DOHH2 (cell line): ENCODE measurements around the gene PLEKHA1.

Source experiments
- H3F3A ChIP-seq: fragments of 200-600 bp; sonication (generic), shearing (Covaris generic); 2 replicates; pipeline ENCODE4 v1.6.0; 2016; ENCODE audit warnings: antibody characterized with exemption, mild to moderate bottlenecking; ENCODE audit not compliant: control insufficient read depth, insufficient read depth
- H3K27ac ChIP-seq: fragments of 200-600 bp; sonication (generic); 2 replicates; pipeline ENCODE4 v1.5.1; 2014; ENCODE audit warnings: low read depth, mild to moderate bottlenecking, low read length, moderate library complexity
- H3K27me3 ChIP-seq: fragments of 200-600 bp; sonication (generic); 2 replicates; pipeline ENCODE4 v1.6.1; 2014; ENCODE audit warnings: mild to moderate bottlenecking, low read length, mixed read lengths; ENCODE audit not compliant: control insufficient read depth
- H3K36me3 ChIP-seq: fragments of 200-600 bp; sonication (generic); 2 replicates; pipeline ENCODE4 v1.6.1; 2014; ENCODE audit warnings: mild to moderate bottlenecking, low read length, moderate library complexity, mixed read lengths; ENCODE audit not compliant: control insufficient read depth
- H3K4me1 ChIP-seq: fragments of 200-600 bp; sonication (generic); 2 replicates; pipeline ENCODE4 v1.6.1; 2014; ENCODE audit warnings: mild to moderate bottlenecking, low read length, mixed read lengths; ENCODE audit not compliant: control insufficient read depth
- H3K4me2 ChIP-seq: fragments of 200-600 bp; sonication (generic); 2 replicates; pipeline ENCODE4 v1.6.0; 2014; ENCODE audit warnings: mild to moderate bottlenecking, low read length, moderate library complexity
- H3K4me3 ChIP-seq: fragments of 200-600 bp; sonication (generic); 2 replicates; pipeline ENCODE4 v1.5.1; 2014; ENCODE audit warnings: mild to moderate bottlenecking, low read length, mixed read lengths
- H3K79me2 ChIP-seq: fragments of 200-600 bp; sonication (generic); 2 replicates; pipeline ENCODE4 v1.6.1; 2014; ENCODE audit warnings: mild to moderate bottlenecking, low read length, mixed read lengths; ENCODE audit not compliant: control insufficient read depth
- H3K9me2 ChIP-seq: fragments of 200-600 bp; sonication (generic); replicated peaks from 2 replicates; pipeline ENCODE4 v1.6.1; 2014; ENCODE audit warnings: mild to moderate bottlenecking, low read length, mixed read lengths; ENCODE audit not compliant: control insufficient read depth
- H3K9me3 ChIP-seq: fragments of 200-600 bp; sonication (generic); 2 replicates; pipeline ENCODE4 v1.6.1; 2014; ENCODE audit warnings: antibody characterized with exemption, low read length, mixed read lengths; ENCODE audit not compliant: control insufficient read depth, insufficient read depth
- H4K20me1 ChIP-seq: fragments of 200-600 bp; sonication (generic); 2 replicates; pipeline ENCODE4 v1.6.0; 2014; ENCODE audit warnings: low read depth, mild to moderate bottlenecking, antibody characterized with exemption, low read length, moderate library complexity; ENCODE audit not compliant: control insufficient read depth, insufficient read depth
- EZH2phosphoT487 ChIP-seq: fragments of 200-600 bp; sonication (generic); IDR thresholded peaks from 2 replicates; pipeline ENCODE4 v1.6.1; 2017; ENCODE audit warnings: borderline replicate concordance, mild to moderate bottlenecking, antibody characterized with exemption, low read length, moderate library complexity, mixed read lengths
- TF ChIP-seq, protein P1 (sequence below): fragments of 200-600 bp; sonication (generic); IDR thresholded peaks from one replicate; pipeline ENCODE4 v1.5.1; 2014; ENCODE audit warnings: antibody characterized with exemption, mild to moderate bottlenecking, low read depth, low read length; ENCODE audit not compliant: poor library complexity, severe bottlenecking

The PLEKHA1 gene

DNA sequence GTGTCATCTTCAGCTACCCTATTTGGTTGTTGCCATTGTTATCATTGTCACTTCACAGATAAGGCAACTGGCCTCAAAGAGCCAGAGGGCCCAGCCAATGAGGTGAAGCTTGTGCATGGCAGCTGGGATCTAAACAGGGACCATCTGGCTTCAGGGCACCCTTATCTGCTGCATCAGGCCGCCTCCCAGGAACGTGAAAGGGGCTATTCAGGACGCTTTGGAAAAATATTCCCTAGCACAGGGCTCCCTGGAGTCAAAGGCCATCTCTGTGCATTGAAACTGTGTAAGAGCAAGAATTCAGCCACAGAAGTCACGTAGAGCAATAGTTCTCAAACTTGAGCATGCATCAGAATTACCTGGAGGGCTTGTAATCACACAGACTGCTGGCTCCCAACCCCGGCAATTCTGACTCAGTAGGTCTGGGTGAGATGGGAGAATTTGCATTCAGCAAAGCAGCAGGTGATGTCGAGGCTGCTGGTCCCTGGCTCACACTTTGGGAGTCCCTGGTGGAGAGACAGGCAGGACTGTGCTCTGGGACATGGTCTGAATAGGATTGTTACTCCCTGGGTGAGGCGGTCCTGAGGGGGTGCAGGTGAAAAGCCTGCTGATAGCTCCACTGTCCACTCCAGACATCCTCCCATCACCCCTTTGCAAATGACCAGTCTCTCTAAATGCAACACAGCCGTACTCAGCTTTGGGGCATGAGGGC lies 21.5 kb upstream of the PLEKHA1 start:
- peaks cover 22% of the 10 kb centered on the region for H3K4me1 ChIP-seq
- H4K20me1 ChIP-seq = no peaks in the 10 kb centered on the region
- H3K9me3 ChIP-seq = no peaks in the 10 kb centered on the region
- no peak overlapping the region for H3K4me3 ChIP-seq
- peaks cover 6% of the 10 kb centered on the region; the same call in 1 of the 2 replicates for H3K27me3 ChIP-seq
- no peaks in the 10 kb centered on the region for H3K79me2 ChIP-seq
- no peak overlapping the region for H3K4me2 ChIP-seq
- no peak overlapping the region for H3K27ac ChIP-seq
- H3K36me3 ChIP-seq = no peaks in the 10 kb centered on the region
- no peaks in the 10 kb centered on the region; the same call in 1 of the 2 replicates for H3F3A ChIP-seq
- H3K9me2 ChIP-seq = no peaks in the 10 kb centered on the region
- TF ChIP-seq, protein P1, sequence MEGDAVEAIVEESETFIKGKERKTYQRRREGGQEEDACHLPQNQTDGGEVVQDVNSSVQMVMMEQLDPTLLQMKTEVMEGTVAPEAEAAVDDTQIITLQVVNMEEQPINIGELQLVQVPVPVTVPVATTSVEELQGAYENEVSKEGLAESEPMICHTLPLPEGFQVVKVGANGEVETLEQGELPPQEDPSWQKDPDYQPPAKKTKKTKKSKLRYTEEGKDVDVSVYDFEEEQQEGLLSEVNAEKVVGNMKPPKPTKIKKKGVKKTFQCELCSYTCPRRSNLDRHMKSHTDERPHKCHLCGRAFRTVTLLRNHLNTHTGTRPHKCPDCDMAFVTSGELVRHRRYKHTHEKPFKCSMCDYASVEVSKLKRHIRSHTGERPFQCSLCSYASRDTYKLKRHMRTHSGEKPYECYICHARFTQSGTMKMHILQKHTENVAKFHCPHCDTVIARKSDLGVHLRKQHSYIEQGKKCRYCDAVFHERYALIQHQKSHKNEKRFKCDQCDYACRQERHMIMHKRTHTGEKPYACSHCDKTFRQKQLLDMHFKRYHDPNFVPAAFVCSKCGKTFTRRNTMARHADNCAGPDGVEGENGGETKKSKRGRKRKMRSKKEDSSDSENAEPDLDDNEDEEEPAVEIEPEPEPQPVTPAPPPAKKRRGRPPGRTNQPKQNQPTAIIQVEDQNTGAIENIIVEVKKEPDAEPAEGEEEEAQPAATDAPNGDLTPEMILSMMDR = no peak
- TF ChIP-seq EZH2phosphoT487 = no peak

DNA sequence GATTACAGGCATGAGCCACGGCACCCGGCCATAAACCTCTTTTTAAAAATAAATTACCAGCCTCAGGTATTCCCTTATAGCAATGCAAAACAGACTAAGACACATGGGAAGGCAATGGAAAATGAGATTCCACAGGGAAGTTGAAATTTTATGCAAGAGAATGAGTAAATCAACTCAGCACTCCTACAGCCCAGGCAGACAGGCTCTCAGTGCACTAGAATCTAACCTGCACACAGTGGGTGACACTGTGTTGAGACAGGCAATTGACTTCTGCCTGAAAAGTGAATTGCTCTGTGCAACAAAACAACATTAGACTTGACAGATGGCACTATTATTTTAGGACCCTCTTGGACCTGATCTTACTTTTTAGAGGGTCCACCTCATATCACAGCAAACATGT lies 20.1 kb upstream of the PLEKHA1 start:
- Histone ChIP-seq H3K27me3 (peaks cover 12% of the 10 kb centered on the region; the same call in 1 of the 2 replicates), H3K79me2 (no peaks in the 10 kb centered on the region), H3K4me1 (peaks cover 8% of the 10 kb centered on the region), H3K36me3 (no peaks in the 10 kb centered on the region), H3K9me2 (no peaks in the 10 kb centered on the region), H3F3A (no peaks in the 10 kb centered on the region), H3K4me3 (no peak overlapping the region), H3K4me2 (no peak overlapping the region), H4K20me1 (no peaks in the 10 kb centered on the region), H3K9me3 (no peaks in the 10 kb centered on the region), H3K27ac (no peak overlapping the region)
- TF ChIP-seq, protein P1 = no peak
- no peak for TF ChIP-seq EZH2phosphoT487

- H3F3A ChIP-seq = no peaks in the 10 kb centered on the region
- no peak overlapping the region for H3K4me2 ChIP-seq
- no peaks in the 10 kb centered on the region for H3K9me3 ChIP-seq
- no peak for TF ChIP-seq EZH2phosphoT487
- TF ChIP-seq, protein P1 = no peak
- no peaks in the 10 kb centered on the region for H3K9me2 ChIP-seq
- peaks cover 26% of the 10 kb centered on the region for H3K27me3 ChIP-seq
- no peaks in the 10 kb centered on the region for H4K20me1 ChIP-seq
- H3K36me3 ChIP-seq = no peaks in the 10 kb centered on the region
- H3K79me2 ChIP-seq = no peaks in the 10 kb centered on the region
- no peak overlapping the region for H3K27ac ChIP-seq
- no peaks in the 10 kb centered on the region for H3K4me1 ChIP-seq
- H3K4me3 ChIP-seq = no peak overlapping the region
Measured at GRCh38 chr10:122357685-122358084, 16.8 kb upstream of the PLEKHA1 start.
